ENCODE measurements around the gene FOXF2. TPM values are rescaled to one million over a fixed set of nuclear protein-coding genes. Genes with fewer than 3 reads are reported as not detected.

FOXF2 gene
- total and polyA plus RNA-seq, 2 donors (not counting 1 experiment from before 2014, with no cell fraction given), result not detected

GRCh38 chr6:1439349-1439748 lies 50.0 kb downstream of the FOXF2 start:
- Histone ChIP-seq H3K4me3 (ENCODE audit: control extremely low read depth in 1 of 5, extremely low read depth in 1 of 5, insufficient read depth in 1 of 5, low read depth in 2 of 5, low read length in 4 of 5) (no peak overlapping the region), H3K79me2 (ENCODE audit: control insufficient read depth, insufficient read depth, low read length) (no peaks in the 10 kb centered on the region), H2AFZ (ENCODE audit: insufficient read depth, low read depth, low read length, poor library complexity, severe bottlenecking) (no peak overlapping the region), H3K27ac (ENCODE audit: low read length in 2 of 2) (no peak overlapping the region), H3K36me3 (replicated peaks in 1 of 2; ENCODE audit: control extremely low read depth in 1 of 2, control insufficient read depth in 1 of 2, extremely low read depth in 1 of 2, insufficient read depth in 2 of 2, low read length in 1 of 2) (no peaks in the 10 kb centered on the region), H3K9ac (ENCODE audit: low read length) (no peak overlapping the region), H4K20me1 (ENCODE audit: control insufficient read depth, insufficient read depth, low read length, poor library complexity, severe bottlenecking) (no peaks in the 10 kb centered on the region), H3K27me3 (replicated peaks in 1 of 4; ENCODE audit: control extremely low read depth in 1 of 4, control insufficient read depth in 3 of 4, insufficient read depth in 4 of 4, low read length in 3 of 4) (peaks cover 0 to 20% (median 10%) of the 10 kb centered on the region in 4 experiments), H3K4me1 (ENCODE audit: control insufficient read depth in 2 of 2, insufficient read depth in 2 of 2, low read length in 2 of 2) (no peaks in the 10 kb centered on the region), H3K9me3 (ENCODE audit: control extremely low read depth in 1 of 3, control insufficient read depth in 2 of 3, insufficient read depth in 1 of 3, low read length in 2 of 3) (peaks cover 0 to 3% (median 0%) of the 10 kb centered on the region in 3 donors), H3K4me2 (replicated peaks; ENCODE audit: low read depth, low read length, poor library complexity, severe bottlenecking) (no peak overlapping the region)
- intact Hi-C loops (cut with micrococcal nuclease), result no loop called here
- Mint-ChIP-seq H3K27me3 (peaks cover 43% of the 10 kb centered on the region), H3K9me3 (ENCODE audit: insufficient read depth) (no peaks in the 10 kb centered on the region), H3K27ac (no peak overlapping the region), H3K4me3 (no peak overlapping the region), H3K4me1 (no peaks in the 10 kb centered on the region)
- WGBS (ENCODE audit: insufficient coverage), result 89% methylated on average over 6 of the region's 10 CpGs
- ChIA-PET POLR2A (no interaction called here), CTCF (interaction anchor here (0.6 kb wide), 1 partner anchor 11 kb away, joined by 3 read pairs; no protein-coding TSS in a partner anchor)
- no peak for DNase-seq
- no peak for TF ChIP-seq CTCF (IDR thresholded peaks at IDR 0.05)
- TF ChIP-seq EZH2 (IDR thresholded peaks at IDR 0.05; ENCODE audit: borderline replicate concordance, insufficient read depth, low read depth, low read length, poor library complexity, severe bottlenecking), result no peak
- no peak for ATAC-seq (ENCODE audit: low read depth)

GRCh38 chr6:1442929-1443328 lies 53.6 kb downstream of the FOXF2 start:
- POLR2A ChIA-PET, result no interaction called here
- H3K4me3 Mint-ChIP-seq, result no peak overlapping the region

More at GRCh38 chr6:1442929-1443328, 53.6 kb downstream of the FOXF2 start:
- no peaks in the 10 kb centered on the region for H3K36me3 ChIP-seq (replicated peaks in 1 of 2; ENCODE audit: control extremely low read depth in 1 of 2, control insufficient read depth in 1 of 2, extremely low read depth in 1 of 2, insufficient read depth in 2 of 2, low read length in 1 of 2)
- H3K4me2 ChIP-seq (replicated peaks; ENCODE audit: low read depth, low read length, poor library complexity, severe bottlenecking), result no peak overlapping the region
- intact Hi-C loops (cut with micrococcal nuclease), result no loop called here
- H3K9ac ChIP-seq (ENCODE audit: low read length), result no peak overlapping the region
- Mint-ChIP-seq H3K9me3 (ENCODE audit: insufficient read depth) (no peaks in the 10 kb centered on the region), H3K4me1 (no peaks in the 10 kb centered on the region), H3K27me3 (peaks cover 33% of the 10 kb centered on the region), H3K27ac (no peak overlapping the region)
- H3K79me2 ChIP-seq (ENCODE audit: control insufficient read depth, insufficient read depth, low read length), result no peaks in the 10 kb centered on the region
- CTCF ChIA-PET, result no interaction called here
- TF ChIP-seq CTCF (IDR thresholded peaks at IDR 0.05), result no peak
- TF ChIP-seq EZH2 (IDR thresholded peaks at IDR 0.05; ENCODE audit: borderline replicate concordance, insufficient read depth, low read depth, low read length, poor library complexity, severe bottlenecking), result no peak
- H3K27me3 ChIP-seq (replicated peaks in 1 of 4; ENCODE audit: control extremely low read depth in 1 of 4, control insufficient read depth in 3 of 4, insufficient read depth in 4 of 4, low read length in 3 of 4), result peaks cover 0 to 7% (median 2%) of the 10 kb centered on the region in 4 experiments
- DNase-seq (no peak), ATAC-seq (ENCODE audit: low read depth) (no peak)
- peaks cover 0 to 3% (median 0%) of the 10 kb centered on the region in 3 donors for H3K9me3 ChIP-seq (ENCODE audit: control extremely low read depth in 1 of 3, control insufficient read depth in 2 of 3, insufficient read depth in 1 of 3, low read length in 2 of 3)
- no peak overlapping the region for H3K4me3 ChIP-seq (ENCODE audit: control extremely low read depth in 1 of 5, extremely low read depth in 1 of 5, insufficient read depth in 1 of 5, low read depth in 2 of 5, low read length in 4 of 5)
- 62% methylated on average over 3 of the region's 4 CpGs for WGBS (ENCODE audit: insufficient coverage)
- no peak overlapping the region for H3K27ac ChIP-seq (ENCODE audit: low read length in 2 of 2)
- no peak overlapping the region for H2AFZ ChIP-seq (ENCODE audit: insufficient read depth, low read depth, low read length, poor library complexity, severe bottlenecking)
- no peaks in the 10 kb centered on the region for H3K4me1 ChIP-seq (ENCODE audit: control insufficient read depth in 2 of 2, insufficient read depth in 2 of 2, low read length in 2 of 2)
- no peaks in the 10 kb centered on the region for H4K20me1 ChIP-seq (ENCODE audit: control insufficient read depth, insufficient read depth, low read length, poor library complexity, severe bottlenecking)

Small RNAs within 50 kb of the gene (small RNA-seq; reads per million reads assigned to genes)
- gene MIR6720 (ENCODE audit: insufficient read length, low read depth, low replicate concordance), result not detected

Other genes with a start within 250 kb of the FOXF2 start
- gene FOXQ1, start 77.5 kb upstream of the FOXF2 start, total RNA-seq, result not detected in 2 replicates
- gene FOXQ1, start 77.5 kb upstream of the FOXF2 start, polyA plus RNA-seq, result not detected in 2 replicates
- 0.39 and 0.52 TPM in 2 replicates for gene FOXC1, start 220.3 kb downstream of the FOXF2 start, total RNA-seq
- gene FOXC1, start 220.3 kb downstream of the FOXF2 start, polyA plus RNA-seq, result 0.04 and 0.07 TPM in 2 replicates

All from B cell (primary cell).